HG03520 (cell line): Measurements from ENCODE around the gene FAIM2.

Experiments
- ATAC-seq: cut with Tn5 transposase; IDR thresholded peaks from one replicate; pipeline ENCODE4 v1.9.1; 2021; ENCODE audit warnings: mild to moderate bottlenecking, moderate library complexity; ENCODE audit not compliant: unreplicated experiment

The FAIM2 gene

GRCh38 chr12:49899286-49899843 lies 4.3 kb downstream of the FAIM2 start:
- ATAC-seq: no peak

GRCh38 chr12:49897276-49897675 lies 6.4 kb downstream of the FAIM2 start:
- ATAC-seq: no peak

GRCh38 chr12:49895773-49896172 lies 7.9 kb downstream of the FAIM2 start:
- ATAC-seq: no peak

GRCh38 chr12:49894751-49895148 lies 8.9 kb downstream of the FAIM2 start:
- ATAC-seq: no peak

- ATAC-seq: no peak
These were observed 9.6 kb downstream of the FAIM2 start for GRCh38 chr12:49893753-49894750.

- ATAC-seq: no peak
These were observed 10.9 kb downstream of the FAIM2 start for GRCh38 chr12:49892732-49893317.

GRCh38 chr12:49892084-49892731 lies 11.5 kb downstream of the FAIM2 start:
- ATAC-seq: no peak

- no peak for ATAC-seq
These were observed 12.2 kb downstream of the FAIM2 start for GRCh38 chr12:49891476-49891875.

- no peak for ATAC-seq
These were observed 12.7 kb downstream of the FAIM2 start for GRCh38 chr12:49891012-49891411.

GRCh38 chr12:49890096-49890461 lies 13.6 kb downstream of the FAIM2 start:
- no peak for ATAC-seq

- no peak for ATAC-seq
These were observed 14.2 kb downstream of the FAIM2 start for GRCh38 chr12:49889361-49890095.

- ATAC-seq: no peak
These were observed 15.1 kb downstream of the FAIM2 start for GRCh38 chr12:49888461-49889151.

- ATAC-seq: no peak
These were observed 15.9 kb downstream of the FAIM2 start for GRCh38 chr12:49887536-49888401.

GRCh38 chr12:49887091-49887490 lies 16.6 kb downstream of the FAIM2 start:
- no peak for ATAC-seq

GRCh38 chr12:49885663-49886461 lies 17.8 kb downstream of the FAIM2 start:
- no peak for ATAC-seq

GRCh38 chr12:49885118-49885517 lies 18.6 kb downstream of the FAIM2 start:
- ATAC-seq: no peak

GRCh38 chr12:49882851-49883464 lies 20.7 kb downstream of the FAIM2 start:
- no peak for ATAC-seq

GRCh38 chr12:49882248-49882850 lies 21.4 kb downstream of the FAIM2 start:
- ATAC-seq: no peak
